IMR-90 (cell line): ENCODE measurements around the gene LPGAT1. TPM values are rescaled to one million over a fixed set of nuclear protein-coding genes. Genes with fewer than 3 reads are reported as not detected.

Experiments used
- ATAC-seq: fragments of 200-7000 bp; cut with Tn5 transposase; 2 replicates; pipeline ENCODE4 v1.9.1; 2020; ENCODE audit warnings: low read depth, mild to moderate bottlenecking, moderate library complexity
- BruUV-seq: library from RNA; stranded (reverse); fragments of 400-500 nt; replicated peaks from 2 replicates; lab custom pipeline; 2021; lab: Mats Ljungman, UMichigan
- CTCF ChIA-PET: fragments of 300-600 bp; formaldehyde crosslinking; extraction: SDS; loops from one replicate; lab custom pipeline; 2021; ENCODE audit warnings: antibody characterized with exemption; lab: Yijun Ruan, JAX
- POLR2A ChIA-PET: fragments of 300-600 bp; sonication (Branson Sonifier 250); formaldehyde crosslinking; loops from one replicate; lab custom pipeline; 2022; ENCODE audit warnings: antibody characterized with exemption; ENCODE audit not compliant: unreplicated experiment; lab: Charles Lee
- DNase-seq: peaks from one replicate; pipeline ENCODE4 v3.0.0; 2013
- H2AFZ ChIP-seq: replicated peaks from 2 replicates; pipeline ENCODE3; 2013; ENCODE audit warnings: low read length, mild to moderate bottlenecking; ENCODE audit not compliant: poor library complexity
- H2AK5ac ChIP-seq: 2 replicates; pipeline ENCODE4 v1.6.1; 2013; ENCODE audit warnings: low read depth, low read length, inconsistent platforms
- H2AK9ac ChIP-seq: replicated peaks from 2 replicates; pipeline ENCODE3; 2013; ENCODE audit warnings: mild to moderate bottlenecking, low read depth, low read length, moderate library complexity; ENCODE audit not compliant: poor library complexity
- H2BK120ac ChIP-seq: 2 replicates; pipeline ENCODE4 v1.6.1; 2013; ENCODE audit warnings: low read depth, low read length, inconsistent platforms
- H2BK15ac ChIP-seq: 3 replicates; pipeline ENCODE4 v1.6.1; 2013; ENCODE audit warnings: low read depth, low read length, inconsistent platforms
- H2BK20ac ChIP-seq: 2 replicates; pipeline ENCODE4 v1.6.1; 2013; ENCODE audit warnings: low read depth, mild to moderate bottlenecking, inconsistent platforms, low read length, moderate library complexity
- H2BK5ac ChIP-seq: 2 replicates; pipeline ENCODE4 v1.6.1; 2013; ENCODE audit warnings: mild to moderate bottlenecking, low read depth, low read length, inconsistent platforms; ENCODE audit not compliant: poor library complexity, severe bottlenecking
- H3K14ac ChIP-seq: replicated peaks from 2 replicates; pipeline ENCODE4 v1.6.1; 2013; ENCODE audit warnings: low read depth, low read length, inconsistent platforms
- H3K18ac ChIP-seq: 2 replicates; pipeline ENCODE4 v1.6.1; 2013; ENCODE audit warnings: low read depth, low read length, control low read depth
- H3K23ac ChIP-seq: 2 replicates; pipeline ENCODE4 v1.6.1; 2013; ENCODE audit warnings: low read depth, low read length, inconsistent platforms
- H3K27ac ChIP-seq: 2 replicates; pipeline ENCODE4 v1.5.1; 2013; ENCODE audit warnings: mild to moderate bottlenecking, control low read depth, low read length; ENCODE audit not compliant: insufficient read depth
- H3K27me3 ChIP-seq: 2 replicates; pipeline ENCODE4 v1.6.1; 2013; ENCODE audit warnings: low read length; ENCODE audit not compliant: control insufficient read depth, insufficient read depth
- H3K36me3 ChIP-seq: 2 replicates; pipeline ENCODE4 v1.6.1; 2013; ENCODE audit warnings: low read length, mixed read lengths; ENCODE audit not compliant: control insufficient read depth, insufficient read depth
- H3K4ac ChIP-seq: 2 replicates; pipeline ENCODE4 v1.6.1; 2013; ENCODE audit warnings: low read depth, low read length, inconsistent platforms
- H3K4me1 ChIP-seq: 2 replicates; pipeline ENCODE4 v1.6.1; 2013; ENCODE audit warnings: low read length, mixed read lengths; ENCODE audit not compliant: control insufficient read depth, insufficient read depth
- H3K4me2 ChIP-seq: 2 replicates; pipeline ENCODE4 v1.6.1; 2013; ENCODE audit warnings: low read depth, mild to moderate bottlenecking, control low read depth, low read length, moderate library complexity
- H3K4me3 ChIP-seq: 2 replicates; pipeline ENCODE4 v1.5.1; 2013; ENCODE audit warnings: low read depth, mild to moderate bottlenecking, control low read depth, low read length, moderate library complexity; ENCODE audit not compliant: insufficient read depth
- H3K56ac ChIP-seq: 2 replicates; pipeline ENCODE4 v1.6.1; 2013; ENCODE audit warnings: low read length, inconsistent platforms; ENCODE audit not compliant: insufficient read depth; ENCODE audit errors: extremely low read depth
- H3K79me1 ChIP-seq, 2 experiments: 2 replicates each; pipeline ENCODE4 v1.6.1; 2013; ENCODE audit warnings: low read length in 2 of 2, inconsistent platforms in 1 of 2, low read depth in 1 of 2
- H3K9ac ChIP-seq: 2 replicates; pipeline ENCODE4 v1.6.1; 2013; ENCODE audit warnings: low read depth, low read length, control low read depth
- H3K9me1 ChIP-seq: 2 replicates; pipeline ENCODE4 v1.6.1; 2013; ENCODE audit warnings: low read length, inconsistent platforms; ENCODE audit not compliant: insufficient read depth
- H3K9me3 ChIP-seq: 2 replicates; pipeline ENCODE4 v1.6.1; 2013; ENCODE audit warnings: low read length; ENCODE audit not compliant: control insufficient read depth, insufficient read depth
- H4K20me1 ChIP-seq: 2 replicates; pipeline ENCODE4 v1.6.1; 2013; ENCODE audit warnings: low read length, inconsistent platforms; ENCODE audit not compliant: insufficient read depth
- H4K5ac ChIP-seq: 2 replicates; pipeline ENCODE4 v1.6.1; 2013; ENCODE audit warnings: mild to moderate bottlenecking, low read depth, low read length, control low read depth
- H4K8ac ChIP-seq, 2 experiments: 2 replicates each; pipeline ENCODE4 v1.6.1; 2013; ENCODE audit warnings: low read depth in 2 of 2, low read length in 2 of 2, control low read depth in 1 of 2, inconsistent platforms in 1 of 2
- H4K91ac ChIP-seq: 2 replicates; pipeline ENCODE4 v1.6.1; 2013; ENCODE audit warnings: low read depth, low read length, inconsistent platforms; ENCODE audit not compliant: insufficient read depth
- MAZ ChIP-seq: IDR thresholded peaks from 2 replicates; pipeline ENCODE4 v1.6.1; 2012; ENCODE audit warnings: low read depth, mild to moderate bottlenecking, low read length, improper control_type of control experiment, moderate library complexity, borderline replicate concordance
- POLR2A ChIP-seq: IDR thresholded peaks from 2 replicates; pipeline ENCODE4 v1.6.1; 2012; ENCODE audit warnings: mild to moderate bottlenecking, low read depth, low read length
- RCOR1 ChIP-seq: IDR thresholded peaks from 2 replicates; pipeline ENCODE4 v1.6.1; 2012; ENCODE audit warnings: mild to moderate bottlenecking, low read length, improper control_type of control experiment; ENCODE audit not compliant: insufficient replicate concordance
- WGBS, 2 experiments: methylation state at CpG; one replicate each; pipeline versions ENCODE4 v1.1.5 to v1.1.7; 2013; ENCODE audit warnings: missing lambda C conversion rate in 2 of 2; ENCODE audit not compliant: insufficient read length in 1 of 2; ENCODE audit errors: extremely low coverage in 2 of 2; 5-methylcytosine and 5-hydroxymethylcytosine counted together
- dilution Hi-C: fragments of 300-500 bp; cut with HindIII; formaldehyde crosslinking; loops from one replicate; pipeline ENCODE4 v1.14.3; 2018; ENCODE audit warnings: low sequenced_read_pairs; ENCODE audit not compliant: unreplicated experiment
- in situ Hi-C: fragments of 300-500 bp; cut with MboI; formaldehyde crosslinking; loops from 3 replicates; pipeline ENCODE4 v1.14.3; 2019; ENCODE audit warnings: low sequenced_read_pairs, inconsistent platforms, mixed read lengths
- intact Hi-C: fragments of 100-400 bp; cut with micrococcal nuclease; formaldehyde crosslinking; loops from 2 replicates; pipeline ENCODE4 v1.10.0; 2022
- polyA plus RNA-seq, 3 experiments: library from polyadenylated mRNA; depleted of rRNA; stranded (reverse); fragments of >200 nt; gene quantifications; 2 replicates each; pipeline ENCODE4 v1.2.3, GENCODE V29; 2012; ENCODE audit warnings: low replicate concordance in 1 of 3
- total RNA-seq: library from RNA; depleted of rRNA; stranded (reverse); fragments of >200 nt; gene quantifications from 2 replicates; pipeline ENCODE4 v1.2.3, GENCODE V29; 2012

LPGAT1 gene
- total and polyA plus RNA-seq, 2 of the 4 experiments (the other 2 are of a cell fraction) = 6.7 to 13.6 TPM

DNA sequence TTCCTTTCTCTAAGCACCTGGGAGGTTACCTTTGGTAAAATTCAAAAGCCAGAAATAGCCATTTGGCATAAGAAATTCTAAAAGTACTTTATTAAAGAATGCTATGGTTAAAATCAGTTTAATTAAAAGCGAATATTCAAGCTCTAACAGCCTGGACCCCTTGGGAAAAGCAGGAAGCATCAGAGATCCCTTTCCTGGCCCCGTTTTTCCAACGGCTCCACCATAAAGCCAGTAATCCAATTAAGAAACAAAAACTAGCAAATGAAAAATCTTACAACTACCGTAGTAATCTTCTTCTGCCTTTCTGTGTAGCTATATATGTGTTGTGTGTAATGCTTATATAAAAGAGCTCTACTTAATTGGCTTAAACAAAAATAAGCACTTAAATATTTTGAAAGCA, 121.6 kb downstream of the LPGAT1 start:
- Histone ChIP-seq H2BK120ac (no peak overlapping the region), H2BK15ac (no peak overlapping the region), H4K8ac (no peak overlapping the region), H3K27ac (no peak overlapping the region), H4K5ac (no peak overlapping the region), H2AK5ac (no peak overlapping the region), H3K9ac (no peak overlapping the region), H3K9me3 (no peaks in the 10 kb centered on the region), H3K56ac (no peak overlapping the region), H3K27me3 (no peaks in the 10 kb centered on the region), H3K4ac (no peak overlapping the region), H3K4me3 (no peak overlapping the region), H2BK5ac (no peak overlapping the region), H3K14ac (no peak overlapping the region), H3K23ac (no peak overlapping the region), H3K18ac (no peak overlapping the region), H4K91ac (no peak overlapping the region), H2AFZ (no peak overlapping the region), H3K79me1 (no peaks in the 10 kb centered on the region), H3K9me1 (no peaks in the 10 kb centered on the region), H4K20me1 (no peaks in the 10 kb centered on the region), H3K4me2 (no peak overlapping the region), H2BK20ac (no peak overlapping the region), H2AK9ac (no peak overlapping the region), H3K4me1 (peaks cover 3% of the 10 kb centered on the region; the same call in 1 of the 2 replicates), H3K36me3 (no peaks in the 10 kb centered on the region)
- no peak for ATAC-seq
- dilution Hi-C loops (no loop called here), intact Hi-C loops (no loop called here), in situ Hi-C loops (no loop called here)
- BruUV-seq = no TSS peak
- no CpG with 5 or more reads among the region's 4 CpGs for WGBS, 2 experiments
- TF ChIP-seq RCOR1 (no peak), MAZ (no peak), POLR2A (no peak)
- POLR2A ChIA-PET = no interaction called here
- no peak for DNase-seq
- CTCF ChIA-PET = interaction anchor here (0.6 kb wide), 1 partner anchor 325 kb away, joined by 3 read pairs; no protein-coding TSS in a partner anchor
